Measurements from ENCODE around the gene MOCOS. TPM values are rescaled to one million over a fixed set of nuclear protein-coding genes. Genes with fewer than 3 reads are reported as not detected.
"Not testable (repeated sequence)": the region's sequence is repeated elsewhere in the genome, so short reads cannot be mapped to it uniquely, and the experiment has no call there.

Gene MOCOS
- total RNA-seq, 1 donor from 2014 or later: 2.0 TPM

GRCh38 chr18:36157441-36157840, 29.9 kb upstream of the MOCOS start:
- no peaks in the 10 kb centered on the region for H3K9me3 Mint-ChIP-seq (ENCODE audit: low read depth)
- TF ChIP-seq, protein P1, sequence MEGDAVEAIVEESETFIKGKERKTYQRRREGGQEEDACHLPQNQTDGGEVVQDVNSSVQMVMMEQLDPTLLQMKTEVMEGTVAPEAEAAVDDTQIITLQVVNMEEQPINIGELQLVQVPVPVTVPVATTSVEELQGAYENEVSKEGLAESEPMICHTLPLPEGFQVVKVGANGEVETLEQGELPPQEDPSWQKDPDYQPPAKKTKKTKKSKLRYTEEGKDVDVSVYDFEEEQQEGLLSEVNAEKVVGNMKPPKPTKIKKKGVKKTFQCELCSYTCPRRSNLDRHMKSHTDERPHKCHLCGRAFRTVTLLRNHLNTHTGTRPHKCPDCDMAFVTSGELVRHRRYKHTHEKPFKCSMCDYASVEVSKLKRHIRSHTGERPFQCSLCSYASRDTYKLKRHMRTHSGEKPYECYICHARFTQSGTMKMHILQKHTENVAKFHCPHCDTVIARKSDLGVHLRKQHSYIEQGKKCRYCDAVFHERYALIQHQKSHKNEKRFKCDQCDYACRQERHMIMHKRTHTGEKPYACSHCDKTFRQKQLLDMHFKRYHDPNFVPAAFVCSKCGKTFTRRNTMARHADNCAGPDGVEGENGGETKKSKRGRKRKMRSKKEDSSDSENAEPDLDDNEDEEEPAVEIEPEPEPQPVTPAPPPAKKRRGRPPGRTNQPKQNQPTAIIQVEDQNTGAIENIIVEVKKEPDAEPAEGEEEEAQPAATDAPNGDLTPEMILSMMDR (IDR thresholded peaks at IDR 0.05; ENCODE audit: unreplicated experiment): no peak
- peaks cover 34% of the 10 kb centered on the region for H3K36me3 Mint-ChIP-seq (ENCODE audit: insufficient read depth)
- no peak for DNase-seq (ENCODE audit: low spot score, unreplicated experiment)
- H3K4me1 Mint-ChIP-seq (ENCODE audit: low read depth): no peaks in the 10 kb centered on the region
- H3K27ac Mint-ChIP-seq: no peak overlapping the region
- H3K4me3 Mint-ChIP-seq (ENCODE audit: low read depth): no peak overlapping the region
- H3K27me3 Mint-ChIP-seq: no peaks in the 10 kb centered on the region

- Mint-ChIP-seq H3K36me3 (ENCODE audit: insufficient read depth) (peaks cover 34% of the 10 kb centered on the region), H3K9me3 (ENCODE audit: low read depth) (no peaks in the 10 kb centered on the region), H3K4me3 (ENCODE audit: low read depth) (no peak overlapping the region)
These were observed 28.9 kb upstream of the MOCOS start for GRCh38 chr18:36158266-36158867.

GRCh38 chr18:36160959-36161371, 26.3 kb upstream of the MOCOS start:
- H3K27ac Mint-ChIP-seq: peak overlapping the region; percentile 13
- no peak overlapping the region for H3K4me3 Mint-ChIP-seq (ENCODE audit: low read depth)
- TF ChIP-seq, protein P1 (IDR thresholded peaks at IDR 0.05; ENCODE audit: unreplicated experiment): no peak
- H3K4me1 Mint-ChIP-seq (ENCODE audit: low read depth): no peaks in the 10 kb centered on the region
- H3K27me3 Mint-ChIP-seq: no peaks in the 10 kb centered on the region
- H3K36me3 Mint-ChIP-seq (ENCODE audit: insufficient read depth): peaks cover 37% of the 10 kb centered on the region
- DNase-seq (ENCODE audit: low spot score, unreplicated experiment): no peak
- H3K9me3 Mint-ChIP-seq (ENCODE audit: low read depth): no peaks in the 10 kb centered on the region

More at GRCh38 chr18:36158266-36158867, 28.9 kb upstream of the MOCOS start:
- H3K4me1 Mint-ChIP-seq (ENCODE audit: low read depth): no peaks in the 10 kb centered on the region
- no peaks in the 10 kb centered on the region for H3K27me3 Mint-ChIP-seq
- TF ChIP-seq, protein P1 (IDR thresholded peaks at IDR 0.05; ENCODE audit: unreplicated experiment): no peak
- peak overlapping the region; percentile 19 for H3K27ac Mint-ChIP-seq
- DNase-seq (ENCODE audit: low spot score, unreplicated experiment): no peak

DNA sequence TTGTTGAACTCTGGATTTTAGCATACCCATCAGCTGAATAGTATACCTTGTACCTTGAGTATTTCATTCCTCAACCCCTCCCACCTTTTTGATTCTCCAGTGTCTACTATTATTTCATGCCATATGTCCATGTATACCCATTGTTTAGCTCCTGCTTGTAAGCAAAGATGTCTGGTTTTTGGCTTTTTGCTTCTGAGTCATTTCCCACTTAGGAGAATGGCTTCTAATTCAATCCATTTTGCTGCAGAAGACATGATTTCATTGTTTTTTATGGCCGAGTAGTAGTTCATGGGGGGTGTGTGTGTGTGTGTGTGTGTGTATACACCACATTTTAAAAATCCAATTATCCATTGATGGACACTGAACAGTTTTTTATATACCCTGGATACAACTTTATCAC, 24.3 kb upstream of the MOCOS start:
- peaks cover 33% of the 10 kb centered on the region for H3K36me3 Mint-ChIP-seq (ENCODE audit: insufficient read depth)
- DNase-seq (ENCODE audit: low spot score, unreplicated experiment): no peak
- H3K4me1 Mint-ChIP-seq (ENCODE audit: low read depth): no peaks in the 10 kb centered on the region
- TF ChIP-seq, protein P1 (IDR thresholded peaks at IDR 0.05; ENCODE audit: unreplicated experiment): no peak
- no peak overlapping the region for H3K27ac Mint-ChIP-seq
- no peak overlapping the region for H3K4me3 Mint-ChIP-seq (ENCODE audit: low read depth)
- H3K9me3 Mint-ChIP-seq (ENCODE audit: low read depth): no peaks in the 10 kb centered on the region
- H3K27me3 Mint-ChIP-seq: no peaks in the 10 kb centered on the region

GRCh38 chr18:36167692-36168218, 19.5 kb upstream of the MOCOS start:
- Mint-ChIP-seq H3K27ac (no peak overlapping the region), H3K4me1 (ENCODE audit: low read depth) (no peaks in the 10 kb centered on the region), H3K9me3 (ENCODE audit: low read depth) (no peaks in the 10 kb centered on the region), H3K4me3 (ENCODE audit: low read depth) (no peak overlapping the region), H3K27me3 (no peaks in the 10 kb centered on the region), H3K36me3 (ENCODE audit: insufficient read depth) (peaks cover 25% of the 10 kb centered on the region)
- TF ChIP-seq, protein P1 (IDR thresholded peaks at IDR 0.05; ENCODE audit: unreplicated experiment): no peak
- DNase-seq (ENCODE audit: low spot score, unreplicated experiment): no peak

DNA sequence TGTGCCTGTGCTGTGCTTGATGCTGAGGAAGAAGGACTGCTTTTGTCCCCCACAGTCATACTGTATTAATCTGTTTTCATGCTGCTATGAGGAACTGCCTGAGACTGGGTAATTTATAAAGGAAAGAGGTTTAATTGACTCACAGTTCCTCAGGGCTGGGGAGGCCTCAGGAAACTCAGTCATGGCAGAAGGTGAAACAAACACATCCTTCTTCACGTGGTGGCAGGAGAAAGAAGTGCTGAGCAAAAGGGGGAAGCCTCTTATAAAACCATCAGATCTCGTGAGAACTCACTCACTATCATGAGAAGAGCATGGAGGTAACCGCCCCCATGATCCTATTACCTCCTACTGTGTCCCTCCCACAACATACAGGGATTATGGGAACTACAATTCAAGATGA, 19.0 kb upstream of the MOCOS start:
- peak overlapping the region; percentile 31 for H3K27ac Mint-ChIP-seq
- H3K4me3 Mint-ChIP-seq (ENCODE audit: low read depth); H3K9me3 Mint-ChIP-seq (ENCODE audit: low read depth); DNase-seq (ENCODE audit: low spot score, unreplicated experiment); H3K4me1 Mint-ChIP-seq (ENCODE audit: low read depth); H3K27me3 Mint-ChIP-seq: not testable (repeated sequence)
- H3K36me3 Mint-ChIP-seq (ENCODE audit: insufficient read depth): peaks cover 25% of the 10 kb centered on the region
